H9 (cell line): ENCODE data around the gene GNMT. TPM values are rescaled to one million over a fixed set of nuclear protein-coding genes. Genes with fewer than 3 reads are reported as not detected.

Experiments
- DNase-seq: peaks from one replicate; pipeline ENCODE4 v3.0.0-alpha.2; 2017
- H2AFZ ChIP-seq: one replicate; pipeline ENCODE4 v1.6.1; 2013; ENCODE audit warnings: mild to moderate bottlenecking, low read length, control low read depth, moderate library complexity
- H2AK5ac ChIP-seq: 2 replicates; pipeline ENCODE4 v1.6.1; 2013; ENCODE audit warnings: low read length, control low read depth, mixed read lengths; ENCODE audit not compliant: insufficient read length
- H2BK120ac ChIP-seq: one replicate; pipeline ENCODE4 v1.6.1; 2013; ENCODE audit warnings: low read depth, mild to moderate bottlenecking, low read length, control low read depth, inconsistent platforms; ENCODE audit not compliant: poor library complexity, severe bottlenecking
- H2BK12ac ChIP-seq: 2 replicates; pipeline ENCODE4 v1.6.1; 2013; ENCODE audit warnings: low read length, control low read depth, mixed read lengths, low read depth; ENCODE audit not compliant: insufficient read length
- H2BK15ac ChIP-seq: 2 replicates; pipeline ENCODE4 v1.6.1; 2013; ENCODE audit warnings: low read depth, low read length, control low read depth
- H2BK20ac ChIP-seq: one replicate; pipeline ENCODE4 v1.6.1; 2013; ENCODE audit warnings: low read depth, mild to moderate bottlenecking, low read length, control low read depth, inconsistent platforms; ENCODE audit not compliant: poor library complexity, severe bottlenecking
- H2BK5ac ChIP-seq: 2 replicates; pipeline ENCODE4 v1.6.1; 2013; ENCODE audit warnings: low read length, control low read depth, mixed read lengths; ENCODE audit not compliant: insufficient read length
- H3K14ac ChIP-seq: 2 replicates; pipeline ENCODE4 v1.6.1; 2013; ENCODE audit warnings: low read length, control low read depth; ENCODE audit not compliant: insufficient read depth
- H3K18ac ChIP-seq: 2 replicates; pipeline ENCODE4 v1.6.1; 2013; ENCODE audit warnings: low read depth, mild to moderate bottlenecking, mixed read lengths, low read length, control low read depth; ENCODE audit not compliant: insufficient read length
- H3K23ac ChIP-seq: 2 replicates; pipeline ENCODE4 v1.6.1; 2013; ENCODE audit warnings: low read length, control low read depth, mixed read lengths, low read depth; ENCODE audit not compliant: insufficient read length
- H3K23me2 ChIP-seq: 2 replicates; pipeline ENCODE4 v1.6.1; 2013; ENCODE audit warnings: low read depth, mild to moderate bottlenecking, mixed read lengths, low read length, control low read depth; ENCODE audit not compliant: insufficient read length, poor library complexity, severe bottlenecking
- H3K27ac ChIP-seq: 2 replicates; pipeline ENCODE4 v1.5.1; 2013; ENCODE audit warnings: low read length, control low read depth, mixed read lengths, low read depth; ENCODE audit not compliant: insufficient read length
- H3K27me3 ChIP-seq: 2 replicates; pipeline ENCODE4 v1.6.1; 2013; ENCODE audit warnings: low read length, control low read depth, inconsistent platforms; ENCODE audit not compliant: insufficient read depth
- H3K4ac ChIP-seq: 2 replicates; pipeline ENCODE4 v1.6.1; 2013; ENCODE audit warnings: low read depth, mild to moderate bottlenecking, control low read depth, inconsistent platforms, low read length, moderate library complexity
- H3K4me1 ChIP-seq: 2 replicates; pipeline ENCODE4 v1.6.1; 2013; ENCODE audit warnings: low read length, control low read depth, inconsistent platforms; ENCODE audit not compliant: insufficient read depth
- H3K4me2 ChIP-seq: 2 replicates; pipeline ENCODE4 v1.6.1; 2013; ENCODE audit warnings: low read length, control low read depth, mixed read lengths; ENCODE audit not compliant: insufficient read length, insufficient read depth
- H3K56ac ChIP-seq: 2 replicates; pipeline ENCODE4 v1.6.1; 2013; ENCODE audit warnings: low read depth, mild to moderate bottlenecking, mixed read lengths, low read length, control low read depth; ENCODE audit not compliant: insufficient read length
- H3K79me1 ChIP-seq: 2 replicates; pipeline ENCODE4 v1.6.1; 2013; ENCODE audit warnings: low read depth, mild to moderate bottlenecking, moderate library complexity, low read length, control low read depth, inconsistent platforms; ENCODE audit not compliant: insufficient read depth, poor library complexity, severe bottlenecking
- H3K79me2 ChIP-seq: 2 replicates; pipeline ENCODE4 v1.6.1; 2013; ENCODE audit warnings: low read length, control low read depth, inconsistent platforms; ENCODE audit not compliant: insufficient read depth
- H3K9ac ChIP-seq: 2 replicates; pipeline ENCODE4 v1.6.1; 2013; ENCODE audit warnings: low read length, control low read depth, mixed read lengths; ENCODE audit not compliant: insufficient read length; ENCODE audit errors: extremely low read depth
- H3K9me3 ChIP-seq: one replicate; pipeline ENCODE4 v1.6.1; 2013; ENCODE audit warnings: low read depth, low read length, inconsistent platforms; ENCODE audit not compliant: control insufficient read depth
- H3T11ph ChIP-seq: one replicate; pipeline ENCODE4 v1.6.1; 2013; ENCODE audit warnings: mild to moderate bottlenecking, low read length, control low read depth, inconsistent platforms
- H4K20me1 ChIP-seq: one replicate; pipeline ENCODE4 v1.6.1; 2013; ENCODE audit not compliant: control insufficient read depth, insufficient read length, insufficient read depth
- H4K5ac ChIP-seq: 2 replicates; pipeline ENCODE4 v1.6.1; 2013; ENCODE audit warnings: low read depth, mild to moderate bottlenecking, mixed read lengths, low read length, control low read depth; ENCODE audit not compliant: insufficient read length
- H4K8ac ChIP-seq: replicated peaks from 2 replicates; pipeline ENCODE4 v1.6.1; 2013; ENCODE audit warnings: low read length, control low read depth, mixed read lengths, low read depth; ENCODE audit not compliant: insufficient read length
- H4K91ac ChIP-seq: 2 replicates; pipeline ENCODE4 v1.6.1; 2013; ENCODE audit warnings: low read depth, mild to moderate bottlenecking, moderate library complexity, mixed read lengths, low read length, control low read depth; ENCODE audit not compliant: insufficient read length
- H3K27ac Mint-ChIP-seq, 3 experiments: 2 replicates in 2 of 3; 3 replicates in 1 of 3; pipeline ENCODE4 v1.8.0; 2020 to 2021; ENCODE audit warnings: mixed read lengths in 3 of 3, mild to moderate bottlenecking in 1 of 3, moderate library complexity in 1 of 3
- H3K27me3 Mint-ChIP-seq: 2 replicates; pipeline ENCODE4 v1.8.0; 2021; ENCODE audit warnings: low read depth, mild to moderate bottlenecking, moderate library complexity, mixed read lengths
- H3K36me3 Mint-ChIP-seq, 3 experiments: 2 replicates in 2 of 3; 3 replicates in 1 of 3; pipeline ENCODE4 v1.8.0; 2020 to 2021; ENCODE audit warnings: low read depth in 3 of 3, mixed read lengths in 3 of 3; ENCODE audit not compliant: insufficient read depth in 1 of 3
- H3K4me1 Mint-ChIP-seq, 2 experiments: 2 replicates each; pipeline ENCODE4 v1.8.0; 2020; ENCODE audit warnings: mixed read lengths in 2 of 2
- H3K4me3 Mint-ChIP-seq, 2 experiments: 2 replicates in 1 of 2; 3 replicates in 1 of 2; pipeline ENCODE4 v1.8.0; 2020 to 2021; ENCODE audit warnings: mild to moderate bottlenecking in 2 of 2, mixed read lengths in 2 of 2, moderate library complexity in 1 of 2
- H3K9me3 Mint-ChIP-seq, 2 experiments: 2 replicates in 1 of 2; 3 replicates in 1 of 2; pipeline ENCODE4 v1.8.0; 2020; ENCODE audit warnings: mild to moderate bottlenecking in 2 of 2, mixed read lengths in 2 of 2, moderate library complexity in 1 of 2
- WGBS: extraction: QIAGEN DNeasy Blood & Tissue Kit; methylation state at CpG from one replicate; pipeline ENCODE4 v1.1.7; 2013; ENCODE audit warnings: missing lambda C conversion rate, low lambda C conversion rate, mixed read lengths; ENCODE audit not compliant: insufficient read length; ENCODE audit errors: extremely low coverage; 5-methylcytosine and 5-hydroxymethylcytosine counted together
- total RNA-seq: library from RNA; stranded (reverse); gene quantifications from 2 replicates; pipeline ENCODE4 v1.2.1, GENCODE V29; 2021
- TF ChIP-seq, protein P1 (sequence below): fragments of 200-600 bp; sonication (generic); conservative IDR thresholded peaks from 3 replicates; pipeline ENCODE4 v1.8.0; 2021; ENCODE audit warnings: antibody characterized with exemption, mild to moderate bottlenecking

The GNMT gene
- total RNA-seq, 1 experiment from 2014 or later, result 1.1 TPM

GRCh38 chr6:42981836-42982235, 21.3 kb downstream of the GNMT start:
- WGBS, result 100% methylated on average over 2 of the region's 5 CpGs
- H3K9me3 ChIP-seq, result no peaks in the 10 kb centered on the region
- no peak overlapping the region for H3K18ac ChIP-seq
- no peaks in the 10 kb centered on the region for H3K27me3 Mint-ChIP-seq
- no peak overlapping the region for H2AFZ ChIP-seq
- H3K79me1 ChIP-seq, result peaks cover 4% of the 10 kb centered on the region
- no peak overlapping the region for H3K14ac ChIP-seq
- H3K9me3 Mint-ChIP-seq, result no peaks in the 10 kb centered on the region
- H2AK5ac ChIP-seq, result no peak overlapping the region
- H2BK20ac ChIP-seq, result no peak overlapping the region
- TF ChIP-seq, protein P1, sequence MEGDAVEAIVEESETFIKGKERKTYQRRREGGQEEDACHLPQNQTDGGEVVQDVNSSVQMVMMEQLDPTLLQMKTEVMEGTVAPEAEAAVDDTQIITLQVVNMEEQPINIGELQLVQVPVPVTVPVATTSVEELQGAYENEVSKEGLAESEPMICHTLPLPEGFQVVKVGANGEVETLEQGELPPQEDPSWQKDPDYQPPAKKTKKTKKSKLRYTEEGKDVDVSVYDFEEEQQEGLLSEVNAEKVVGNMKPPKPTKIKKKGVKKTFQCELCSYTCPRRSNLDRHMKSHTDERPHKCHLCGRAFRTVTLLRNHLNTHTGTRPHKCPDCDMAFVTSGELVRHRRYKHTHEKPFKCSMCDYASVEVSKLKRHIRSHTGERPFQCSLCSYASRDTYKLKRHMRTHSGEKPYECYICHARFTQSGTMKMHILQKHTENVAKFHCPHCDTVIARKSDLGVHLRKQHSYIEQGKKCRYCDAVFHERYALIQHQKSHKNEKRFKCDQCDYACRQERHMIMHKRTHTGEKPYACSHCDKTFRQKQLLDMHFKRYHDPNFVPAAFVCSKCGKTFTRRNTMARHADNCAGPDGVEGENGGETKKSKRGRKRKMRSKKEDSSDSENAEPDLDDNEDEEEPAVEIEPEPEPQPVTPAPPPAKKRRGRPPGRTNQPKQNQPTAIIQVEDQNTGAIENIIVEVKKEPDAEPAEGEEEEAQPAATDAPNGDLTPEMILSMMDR, result no peak
- peaks cover 25 to 37% of the 10 kb centered on the region in 2 experiments for H3K4me1 Mint-ChIP-seq
- no peak overlapping the region; a peak in 1 of 5 replicates for H3K4me3 Mint-ChIP-seq
- H2BK15ac ChIP-seq, result no peak overlapping the region
- peaks cover 16% of the 10 kb centered on the region for H3K23me2 ChIP-seq
- no peak for DNase-seq
- H3K9ac ChIP-seq, result no peak overlapping the region
- no peak overlapping the region for H3K56ac ChIP-seq
- no peak overlapping the region for H2BK5ac ChIP-seq
- no peaks in the 10 kb centered on the region; the same call in 1 of the 2 replicates for H3K4me1 ChIP-seq
- no peak overlapping the region for H3K23ac ChIP-seq
- peaks cover 1 to 7% (median 1%) of the 10 kb centered on the region in 3 experiments; a peak in 3 of 7 replicates for H3K36me3 Mint-ChIP-seq
- H3K27ac ChIP-seq, result no peak overlapping the region
- H3K4ac ChIP-seq, result no peak overlapping the region
- no peaks in the 10 kb centered on the region for H3K27me3 ChIP-seq
- no peak overlapping the region for H3K4me2 ChIP-seq
- H2BK12ac ChIP-seq, result no peak overlapping the region
- H3K27ac Mint-ChIP-seq, result no peak overlapping the region
- H4K5ac ChIP-seq, result no peak overlapping the region
- no peak overlapping the region for H4K91ac ChIP-seq
- no peaks in the 10 kb centered on the region for H4K20me1 ChIP-seq
- no peak overlapping the region for H3T11ph ChIP-seq
- no peaks in the 10 kb centered on the region; the same call in 1 of the 2 replicates for H3K79me2 ChIP-seq
- no peak overlapping the region for H4K8ac ChIP-seq
- H2BK120ac ChIP-seq, result no peak overlapping the region
